Upper lobe of right lung (tissue), 1 donor: ENCODE measurements around the gene MMP8. TPM values are rescaled to one million over a fixed set of nuclear protein-coding genes. Genes with fewer than 3 reads are reported as not detected.

Experiments used
- ATAC-seq: fragments of 200-7000 bp; cut with Tn5 transposase; one replicate; pipeline ENCODE4 v1.9.1; 2020; ENCODE audit warnings: mild to moderate bottlenecking, moderate library complexity
- DNase-seq: peaks from one replicate; pipeline ENCODE4 v3.0.0-alpha.2; 2020
- H3K27ac ChIP-seq: fragments of 200-600 bp; one replicate; pipeline ENCODE4 v1.8.0; 2022
- H3K27me3 ChIP-seq: fragments of 200-600 bp; one replicate; pipeline ENCODE4 v1.8.0; 2022; ENCODE audit warnings: mild to moderate bottlenecking
- H3K36me3 ChIP-seq: fragments of 200-600 bp; one replicate; pipeline ENCODE4 v1.8.0; 2022
- H3K4me1 ChIP-seq: fragments of 200-600 bp; one replicate; pipeline ENCODE4 v1.8.0; 2022
- H3K4me3 ChIP-seq: fragments of 200-600 bp; one replicate; pipeline ENCODE4 v1.8.0; 2022; ENCODE audit warnings: mild to moderate bottlenecking
- H3K9me3 ChIP-seq: fragments of 200-600 bp; one replicate; pipeline ENCODE4 v1.8.0; 2022
- intact Hi-C: fragments of 100-400 bp; cut with DNase I; formaldehyde crosslinking; loops from one replicate; pipeline ENCODE4 v1.11.0; 2022
- long read RNA-seq: library from polyadenylated mRNA; unstranded; transcript quantifications from one replicate; pipeline ENCODE4 v2.0.0, GENCODE V29; 2021
- total RNA-seq: library from RNA; stranded (reverse); fragmentation: NEBNext Ultra II Directional; extraction: Animal tissue kit (Norgen Biotek cat#: 25700); gene quantifications from one replicate; pipeline ENCODE4 v1.2.1, GENCODE V29; 2021
- TF ChIP-seq, protein P1 (sequence below): fragments of 200-600 bp; IDR thresholded peaks from one replicate; pipeline ENCODE4 v1.8.0; 2022; ENCODE audit warnings: antibody characterized with exemption
- donor health status: DM: no; HTN: yes; CAD: no; lungs with severe emphysema.

Gene MMP8
- not detected for total RNA-seq
- long read RNA-seq = 0 reads

DNA sequence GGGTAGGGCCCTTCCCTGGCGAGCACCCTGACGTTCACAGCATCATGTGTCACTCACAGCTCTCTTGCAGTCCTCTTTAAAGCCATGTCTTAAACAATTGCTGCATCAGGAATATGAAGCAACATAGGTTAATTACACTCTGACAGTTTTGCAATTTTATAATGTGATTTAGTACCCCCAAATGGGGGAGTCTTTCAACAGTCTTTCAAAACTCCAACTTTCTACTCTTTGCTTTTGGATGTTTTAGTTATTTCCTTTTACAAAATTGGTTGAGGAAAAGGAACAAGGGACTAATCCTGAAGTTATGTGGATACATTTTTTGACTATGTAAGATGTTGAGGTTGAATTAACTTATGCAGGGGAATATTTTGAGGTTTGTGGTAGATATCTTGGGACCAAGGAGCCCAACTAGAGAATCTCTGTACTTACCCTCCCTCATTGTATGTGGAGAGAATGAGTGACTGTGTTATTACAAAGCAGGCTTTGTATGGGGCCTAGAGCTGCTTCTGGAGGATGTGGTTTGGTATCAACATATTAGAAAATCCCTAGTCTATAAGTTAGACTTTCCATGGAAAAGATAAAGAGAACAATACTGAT, at the start of gene MMP8:
Gene MMP8 (minus strand): TSS at position 51 of the 597 bp plus-strand sequence. CDS start 99 bp downstream, outside the sequence.
- ATAC-seq (no peak), DNase-seq (no peak)

GRCh38 chr11:102773386-102773785, 48.6 kb upstream of the MMP8 start:
- H3K4me1 ChIP-seq = no peaks in the 10 kb centered on the region

More for the DNA sequence above, at the start of gene MMP8:
- H3K9me3 ChIP-seq = no peaks in the 10 kb centered on the region
- H3K4me3 ChIP-seq = no peak within 1 kb of the TSS
- intact Hi-C loops = no loop called here
- TF ChIP-seq, protein P1, sequence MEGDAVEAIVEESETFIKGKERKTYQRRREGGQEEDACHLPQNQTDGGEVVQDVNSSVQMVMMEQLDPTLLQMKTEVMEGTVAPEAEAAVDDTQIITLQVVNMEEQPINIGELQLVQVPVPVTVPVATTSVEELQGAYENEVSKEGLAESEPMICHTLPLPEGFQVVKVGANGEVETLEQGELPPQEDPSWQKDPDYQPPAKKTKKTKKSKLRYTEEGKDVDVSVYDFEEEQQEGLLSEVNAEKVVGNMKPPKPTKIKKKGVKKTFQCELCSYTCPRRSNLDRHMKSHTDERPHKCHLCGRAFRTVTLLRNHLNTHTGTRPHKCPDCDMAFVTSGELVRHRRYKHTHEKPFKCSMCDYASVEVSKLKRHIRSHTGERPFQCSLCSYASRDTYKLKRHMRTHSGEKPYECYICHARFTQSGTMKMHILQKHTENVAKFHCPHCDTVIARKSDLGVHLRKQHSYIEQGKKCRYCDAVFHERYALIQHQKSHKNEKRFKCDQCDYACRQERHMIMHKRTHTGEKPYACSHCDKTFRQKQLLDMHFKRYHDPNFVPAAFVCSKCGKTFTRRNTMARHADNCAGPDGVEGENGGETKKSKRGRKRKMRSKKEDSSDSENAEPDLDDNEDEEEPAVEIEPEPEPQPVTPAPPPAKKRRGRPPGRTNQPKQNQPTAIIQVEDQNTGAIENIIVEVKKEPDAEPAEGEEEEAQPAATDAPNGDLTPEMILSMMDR = no peak
- H3K27ac ChIP-seq = no peak within 1 kb of the TSS
- H3K36me3 ChIP-seq = no peaks in the 10 kb centered on the region
- no peaks in the 10 kb centered on the region for H3K27me3 ChIP-seq
- no peaks in the 10 kb centered on the region for H3K4me1 ChIP-seq

GRCh38 chr11:102771351-102771750, 46.6 kb upstream of the MMP8 start:
- no peak for ATAC-seq
- no peak overlapping the region for H3K27ac ChIP-seq
- DNase-seq = no peak
- H3K27me3 ChIP-seq = no peaks in the 10 kb centered on the region
- H3K36me3 ChIP-seq = no peaks in the 10 kb centered on the region
- H3K4me3 ChIP-seq = no peak overlapping the region
- H3K9me3 ChIP-seq = no peaks in the 10 kb centered on the region
- intact Hi-C loops = no loop called here
- no peaks in the 10 kb centered on the region for H3K4me1 ChIP-seq
- TF ChIP-seq, protein P1 = no peak

More at GRCh38 chr11:102773386-102773785, 48.6 kb upstream of the MMP8 start:
- Histone ChIP-seq H3K27ac (no peak overlapping the region), H3K9me3 (no peaks in the 10 kb centered on the region), H3K27me3 (no peaks in the 10 kb centered on the region), H3K4me3 (no peak overlapping the region), H3K36me3 (no peaks in the 10 kb centered on the region)
- TF ChIP-seq, protein P1 = no peak
- no peak for ATAC-seq
- no peak for DNase-seq
- intact Hi-C loops = no loop called here

DNA sequence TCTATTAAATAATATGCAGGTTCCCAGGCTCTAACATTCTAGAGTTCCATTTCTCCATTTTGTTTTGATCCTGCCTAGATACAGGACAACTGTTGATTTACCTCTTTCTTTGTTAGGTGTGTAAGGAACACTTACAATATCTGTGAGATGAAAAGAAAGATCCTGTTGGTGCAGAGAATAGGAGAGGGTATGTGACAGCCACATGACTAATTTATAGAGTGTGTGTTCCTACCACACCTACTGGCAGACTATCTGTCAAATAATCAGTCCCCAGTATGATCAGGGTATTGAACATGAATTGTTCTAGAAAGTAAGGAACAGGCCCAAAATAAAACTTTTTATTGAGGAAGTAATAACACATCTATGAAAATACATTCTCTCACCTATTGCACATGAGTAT, 45.4 kb upstream of the MMP8 start:
- no peak overlapping the region for H3K4me3 ChIP-seq
- DNase-seq = no peak
- H3K36me3 ChIP-seq = no peaks in the 10 kb centered on the region
- no peaks in the 10 kb centered on the region for H3K27me3 ChIP-seq
- no peak for ATAC-seq
- no peaks in the 10 kb centered on the region for H3K4me1 ChIP-seq
- TF ChIP-seq, protein P1 = no peak
- H3K27ac ChIP-seq = no peak overlapping the region
- intact Hi-C loops = no loop called here
- no peaks in the 10 kb centered on the region for H3K9me3 ChIP-seq

- intact Hi-C loops = no loop called here
- TF ChIP-seq, protein P1 = no peak
- ATAC-seq = no peak
- Histone ChIP-seq H3K27me3 (no peaks in the 10 kb centered on the region), H3K27ac (no peak overlapping the region), H3K36me3 (no peaks in the 10 kb centered on the region), H3K4me1 (no peaks in the 10 kb centered on the region), H3K9me3 (no peaks in the 10 kb centered on the region), H3K4me3 (no peak overlapping the region)
- DNase-seq = no peak
These were observed 43.0 kb upstream of the MMP8 start for GRCh38 chr11:102767800-102768199.

- H3K27ac ChIP-seq = no peak overlapping the region
- no peak overlapping the region for H3K4me3 ChIP-seq
- no peak for ATAC-seq
- TF ChIP-seq, protein P1 = no peak
- no peaks in the 10 kb centered on the region for H3K27me3 ChIP-seq
- no peak for DNase-seq
- no peaks in the 10 kb centered on the region for H3K36me3 ChIP-seq
- intact Hi-C loops = no loop called here
- H3K4me1 ChIP-seq = no peaks in the 10 kb centered on the region
- no peaks in the 10 kb centered on the region for H3K9me3 ChIP-seq
These were observed 38.7 kb upstream of the MMP8 start for GRCh38 chr11:102763440-102763839.
